ENCODE data around the gene KCTD16. TPM values are rescaled to one million over a fixed set of nuclear protein-coding genes. Genes with fewer than 3 reads are reported as not detected.

Gene KCTD16
- total RNA-seq, 1 experiment from 2014 or later: 0.08 TPM

GRCh38 chr5:144428326-144428725 lies 257.7 kb downstream of the KCTD16 start:
- CTCF ChIA-PET: no interaction called here
- in situ Hi-C loops (cut with HindIII; ENCODE audit: low pct_unique_long_range_greater_than_20kb, low sequenced_read_pairs) (no loop called here), intact Hi-C loops (cut with micrococcal nuclease; ENCODE audit: unreplicated experiment) (no loop called here)
- H3K36me3 ChIP-seq (ENCODE audit: control insufficient read depth, insufficient read depth, low read length): no peaks in the 10 kb centered on the region
- POLR2A ChIA-PET: no interaction called here
- no peak overlapping the region for H3K4me3 ChIP-seq (ENCODE audit: low read depth in 2 of 2, low read length in 2 of 2)
- no peak for DNase-seq (ENCODE audit: low read depth, low spot score)
- no TSS peak for BruUV-seq (replicated peaks)
- no peaks in the 10 kb centered on the region for H3K27me3 ChIP-seq (ENCODE audit: control insufficient read depth, insufficient read depth, low read length)
- ATAC-seq: no peak
- no peak overlapping the region for H3K27ac ChIP-seq (ENCODE audit: low read length)
- H3K9me3 ChIP-seq (ENCODE audit: control insufficient read depth, insufficient read depth, low read depth, low read length): no peaks in the 10 kb centered on the region
- no peaks in the 10 kb centered on the region for H3K4me1 ChIP-seq (ENCODE audit: control insufficient read depth, insufficient read depth, low read length)
- TF ChIP-seq TCF7L2 (IDR thresholded peaks at IDR 0.05; ENCODE audit: low read depth, low read length) (no peak), REST (IDR thresholded peaks at IDR 0.05; ENCODE audit: insufficient read depth in 1 of 2, low read depth in 2 of 2, low read length in 1 of 2) (no peak), POLR2AphosphoS5 (IDR thresholded peaks at IDR 0.05; ENCODE audit: low read depth, low read length) (no peak), SIN3A (IDR thresholded peaks at IDR 0.05; ENCODE audit: borderline replicate concordance, insufficient read depth, low read depth, low read length) (no peak), CTCF (IDR thresholded peaks at IDR 0.05) (no peak)

GRCh38 chr5:144429405-144429804 lies 258.7 kb downstream of the KCTD16 start:
- no peaks in the 10 kb centered on the region for H3K36me3 ChIP-seq (ENCODE audit: control insufficient read depth, insufficient read depth, low read length)
- in situ Hi-C loops (cut with HindIII; ENCODE audit: low pct_unique_long_range_greater_than_20kb, low sequenced_read_pairs): no loop called here
- ChIA-PET CTCF (no interaction called here), POLR2A (no interaction called here)
- no peak for TF ChIP-seq TCF7L2 (IDR thresholded peaks at IDR 0.05; ENCODE audit: low read depth, low read length)
- no peak for TF ChIP-seq SIN3A (IDR thresholded peaks at IDR 0.05; ENCODE audit: borderline replicate concordance, insufficient read depth, low read depth, low read length)
- TF ChIP-seq POLR2AphosphoS5 (IDR thresholded peaks at IDR 0.05; ENCODE audit: low read depth, low read length): no peak
- TF ChIP-seq REST (IDR thresholded peaks at IDR 0.05; ENCODE audit: insufficient read depth in 1 of 2, low read depth in 2 of 2, low read length in 1 of 2): no peak
- no peak for TF ChIP-seq CTCF (IDR thresholded peaks at IDR 0.05)
- no peaks in the 10 kb centered on the region for H3K4me1 ChIP-seq (ENCODE audit: control insufficient read depth, insufficient read depth, low read length)
- no peaks in the 10 kb centered on the region for H3K9me3 ChIP-seq (ENCODE audit: control insufficient read depth, insufficient read depth, low read depth, low read length)
- H3K4me3 ChIP-seq (ENCODE audit: low read depth in 2 of 2, low read length in 2 of 2): no peak overlapping the region
- DNase-seq (ENCODE audit: low read depth, low spot score) (no peak), ATAC-seq (no peak)
- no peaks in the 10 kb centered on the region for H3K27me3 ChIP-seq (ENCODE audit: control insufficient read depth, insufficient read depth, low read length)
- BruUV-seq (replicated peaks): no TSS peak
- intact Hi-C loops (cut with micrococcal nuclease; ENCODE audit: unreplicated experiment): no loop called here
- no peak overlapping the region for H3K27ac ChIP-seq (ENCODE audit: low read length)

Measured in Panc1 (cell line).